ENCODE results near the gene CAMTA1. TPM values are rescaled to one million over a fixed set of nuclear protein-coding genes. Genes with fewer than 3 reads are reported as not detected.
"Not testable (repeated sequence)": the region's sequence is repeated elsewhere in the genome, so short reads cannot be mapped to it uniquely, and the experiment has no call there.

CAMTA1 gene
- total RNA-seq, 1 donor from 2014 or later: 69.9 TPM

GRCh38 chr1:7119156-7119555, 333.9 kb downstream of the CAMTA1 start:
- no peak overlapping the region for H3K27ac Mint-ChIP-seq
- no peaks in the 10 kb centered on the region for H3K9me3 Mint-ChIP-seq
- no peaks in the 10 kb centered on the region for H3K4me1 Mint-ChIP-seq
- H3K27me3 Mint-ChIP-seq: no peaks in the 10 kb centered on the region
- H3K4me3 Mint-ChIP-seq: no peak overlapping the region
- intact Hi-C loops (cut with micrococcal nuclease): no loop called here
- no peak for DNase-seq
- H3K36me3 Mint-ChIP-seq (ENCODE audit: low read depth): no peaks in the 10 kb centered on the region

DNA sequence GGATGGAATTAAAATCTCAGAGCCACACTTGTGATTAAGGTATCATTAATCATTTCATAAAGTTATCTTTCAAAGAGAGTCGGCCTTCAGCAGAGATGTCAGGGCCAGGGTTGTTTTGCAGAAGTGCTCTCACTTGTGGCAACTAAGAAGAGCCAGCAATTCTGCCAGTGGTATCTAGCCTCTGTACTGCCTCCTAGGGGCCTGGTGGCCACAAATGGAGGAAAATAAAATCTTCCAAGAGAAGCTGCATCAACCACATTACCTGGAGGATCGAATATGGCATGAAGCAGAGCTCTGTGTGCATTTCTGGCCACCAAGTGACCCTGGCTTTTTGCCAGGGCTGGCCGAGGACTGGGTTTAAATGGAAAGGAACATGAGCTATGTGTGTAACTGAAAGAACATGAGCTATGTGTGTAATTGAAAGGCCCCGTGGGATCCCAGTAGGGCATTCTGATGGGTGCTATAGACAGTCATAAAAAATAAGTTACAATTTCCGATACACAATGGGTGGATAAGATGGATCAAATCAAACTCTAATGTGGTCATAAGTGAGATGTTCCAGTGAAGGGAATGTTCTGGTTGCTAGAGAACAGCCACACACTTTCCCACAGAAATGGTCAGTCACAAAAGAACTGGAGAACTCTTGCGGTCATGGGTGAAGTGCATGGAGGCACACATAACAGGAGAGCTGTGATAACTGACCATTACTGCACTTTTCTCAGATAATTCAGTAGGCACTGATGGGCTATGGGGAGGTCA, 335.8 kb downstream of the CAMTA1 start:
- intact Hi-C loops (cut with micrococcal nuclease): no loop called here
- no peaks in the 10 kb centered on the region for H3K27me3 Mint-ChIP-seq
- no peaks in the 10 kb centered on the region for H3K9me3 Mint-ChIP-seq
- no peak overlapping the region for H3K4me3 Mint-ChIP-seq
- H3K4me1 Mint-ChIP-seq: no peaks in the 10 kb centered on the region
- H3K36me3 Mint-ChIP-seq (ENCODE audit: low read depth): no peaks in the 10 kb centered on the region
- DNase-seq: no peak
- H3K27ac Mint-ChIP-seq: no peak overlapping the region

- no peaks in the 10 kb centered on the region for H3K9me3 Mint-ChIP-seq
- intact Hi-C loops (cut with micrococcal nuclease): no loop called here
These were observed 336.4 kb downstream of the CAMTA1 start for GRCh38 chr1:7121622-7121988.

DNA sequence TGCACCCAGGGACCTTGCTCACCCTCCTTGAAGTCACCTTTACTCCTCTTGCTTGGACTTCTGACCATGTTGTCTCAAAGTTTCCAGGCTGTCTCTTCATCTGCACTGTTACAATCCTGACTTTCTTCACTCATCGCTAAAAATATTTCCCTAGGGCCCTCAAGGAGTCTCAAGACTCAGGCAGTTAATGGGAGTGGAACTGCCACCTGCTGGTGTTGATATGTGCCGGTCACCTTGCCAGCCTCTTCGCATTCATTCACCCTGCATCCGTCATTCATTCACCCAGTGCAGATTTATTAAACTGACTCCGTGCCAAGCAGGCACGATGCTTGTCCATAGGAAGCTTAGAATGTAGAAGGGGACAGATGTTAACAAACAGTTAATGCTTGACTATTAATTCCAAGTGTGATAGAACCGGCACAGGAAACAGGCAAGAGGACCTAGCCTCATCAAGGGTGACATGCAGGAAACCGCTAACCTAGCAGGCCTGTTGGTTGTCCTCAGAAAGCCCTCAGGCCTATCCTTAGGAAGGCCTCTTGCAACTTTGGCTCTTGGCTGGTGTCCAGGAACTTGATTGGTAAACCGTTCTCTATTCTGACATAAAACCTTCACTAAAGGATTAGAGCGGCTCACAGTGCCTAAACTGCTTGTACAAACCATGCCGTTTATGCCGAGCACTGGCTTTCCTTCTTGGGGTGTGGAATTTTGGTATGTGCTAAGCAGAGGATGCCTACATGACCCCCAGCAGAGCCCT, 342.2 kb downstream of the CAMTA1 start:
- Mint-ChIP-seq H3K4me1 (no peaks in the 10 kb centered on the region), H3K27ac (no peak overlapping the region), H3K9me3 (no peaks in the 10 kb centered on the region), H3K36me3 (ENCODE audit: low read depth) (no peaks in the 10 kb centered on the region), H3K27me3 (peaks cover 7% of the 10 kb centered on the region), H3K4me3 (no peak overlapping the region)
- no peak for DNase-seq
- intact Hi-C loops (cut with micrococcal nuclease): no loop called here

More at GRCh38 chr1:7121622-7121988, 336.4 kb downstream of the CAMTA1 start:
- no peak for DNase-seq
- Mint-ChIP-seq H3K4me3 (no peak overlapping the region), H3K27ac (no peak overlapping the region), H3K36me3 (ENCODE audit: low read depth) (no peaks in the 10 kb centered on the region), H3K27me3 (no peaks in the 10 kb centered on the region), H3K4me1 (no peaks in the 10 kb centered on the region)

DNA sequence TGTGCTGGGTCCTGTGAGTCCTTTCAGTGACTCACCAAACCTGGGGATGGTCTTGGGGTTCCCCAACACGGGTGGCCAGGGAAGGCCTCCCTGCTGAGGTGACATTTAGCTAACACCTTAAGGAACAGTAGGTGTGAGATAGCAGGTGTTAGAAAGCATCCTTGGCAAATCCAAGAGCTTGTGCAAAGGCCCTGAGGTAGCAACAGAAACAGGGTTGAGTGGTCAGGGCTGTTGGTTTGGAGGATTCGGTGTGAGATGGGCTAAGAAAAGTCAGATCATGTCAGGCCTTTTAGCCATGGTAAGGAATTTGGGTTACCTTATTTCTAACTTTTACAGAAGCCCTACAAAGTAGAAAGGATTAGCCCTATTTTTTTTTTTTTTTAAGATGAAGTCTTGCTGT, 343.0 kb downstream of the CAMTA1 start:
- DNase-seq: no peak
- peaks cover 7% of the 10 kb centered on the region for H3K27me3 Mint-ChIP-seq

DNA sequence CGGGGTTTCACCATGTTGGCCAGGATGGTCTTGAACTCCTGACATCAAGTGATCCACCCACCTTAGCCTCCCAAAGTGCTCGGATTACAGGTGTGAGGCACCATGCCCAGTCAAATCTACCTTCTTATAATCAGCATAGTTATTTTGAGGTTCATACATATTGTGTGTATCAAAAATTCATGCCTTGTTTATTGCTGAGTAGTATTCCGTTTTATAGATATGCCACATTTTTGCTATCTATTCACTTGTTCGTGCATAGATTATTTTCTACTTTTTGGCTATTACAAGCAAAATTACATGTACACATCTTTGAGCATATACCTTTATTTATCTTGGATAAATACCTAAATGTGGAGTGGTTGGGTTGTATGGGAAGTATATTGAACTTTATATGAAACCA, 344.9 kb downstream of the CAMTA1 start:
- no peaks in the 10 kb centered on the region for H3K9me3 Mint-ChIP-seq
- intact Hi-C loops (cut with micrococcal nuclease): no loop called here
- H3K27me3 Mint-ChIP-seq: peaks cover 8% of the 10 kb centered on the region
- no peak for DNase-seq
- H3K4me3 Mint-ChIP-seq: no peak overlapping the region
- H3K4me1 Mint-ChIP-seq: no peaks in the 10 kb centered on the region
- H3K36me3 Mint-ChIP-seq (ENCODE audit: low read depth): no peaks in the 10 kb centered on the region
- H3K27ac Mint-ChIP-seq: no peak overlapping the region

More for the DNA sequence above, 343.0 kb downstream of the CAMTA1 start:
- Mint-ChIP-seq H3K4me1 (no peaks in the 10 kb centered on the region), H3K27ac (no peak overlapping the region), H3K36me3 (ENCODE audit: low read depth) (no peaks in the 10 kb centered on the region), H3K9me3 (no peaks in the 10 kb centered on the region), H3K4me3 (no peak overlapping the region)
- intact Hi-C loops (cut with micrococcal nuclease): no loop called here

DNA sequence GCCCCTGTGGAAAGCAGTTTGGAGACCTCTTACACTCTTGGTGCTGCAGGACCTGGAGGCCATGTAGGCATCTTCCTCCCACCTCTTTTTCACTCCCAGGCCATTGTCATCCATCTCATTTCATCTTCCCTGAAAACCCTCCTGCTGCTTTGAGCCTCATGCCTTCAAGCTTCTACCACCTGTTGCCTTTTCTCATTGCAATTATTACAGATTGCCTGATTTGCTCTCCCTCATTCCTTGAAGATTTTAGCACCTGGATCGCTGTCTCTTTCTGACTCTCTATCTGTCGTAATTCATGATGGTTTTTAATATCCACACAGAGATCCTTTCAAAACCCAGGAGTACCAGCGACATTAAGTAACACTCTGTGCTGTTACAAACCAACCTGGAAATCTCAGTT, 350.2 kb downstream of the CAMTA1 start:
- intact Hi-C loops (cut with micrococcal nuclease): no loop called here
- Mint-ChIP-seq H3K4me3 (no peak overlapping the region), H3K4me1 (no peaks in the 10 kb centered on the region), H3K27ac (no peak overlapping the region), H3K9me3 (no peaks in the 10 kb centered on the region), H3K27me3 (peaks cover 2% of the 10 kb centered on the region), H3K36me3 (ENCODE audit: low read depth) (no peaks in the 10 kb centered on the region)
- no peak for DNase-seq

GRCh38 chr1:7136166-7136953, 351.1 kb downstream of the CAMTA1 start:
- Mint-ChIP-seq H3K9me3 (no peaks in the 10 kb centered on the region), H3K36me3 (ENCODE audit: low read depth) (no peaks in the 10 kb centered on the region), H3K4me3 (no peak overlapping the region), H3K4me1 (no peaks in the 10 kb centered on the region), H3K27ac (no peak overlapping the region), H3K27me3 (peaks cover 2% of the 10 kb centered on the region)
- intact Hi-C loops (cut with micrococcal nuclease): no loop called here
- no peak for DNase-seq

- Mint-ChIP-seq H3K27ac (no peak overlapping the region), H3K36me3 (ENCODE audit: low read depth) (no peaks in the 10 kb centered on the region)
- intact Hi-C loops (cut with micrococcal nuclease): no loop called here
These were observed 355.0 kb downstream of the CAMTA1 start for GRCh38 chr1:7140251-7140650.

GRCh38 chr1:7145947-7146346, 360.7 kb downstream of the CAMTA1 start:
- Mint-ChIP-seq H3K27me3 (no peaks in the 10 kb centered on the region), H3K27ac (no peak overlapping the region)

More at GRCh38 chr1:7140251-7140650, 355.0 kb downstream of the CAMTA1 start:
- no peak overlapping the region for H3K4me3 Mint-ChIP-seq
- DNase-seq: no peak
- no peaks in the 10 kb centered on the region for H3K9me3 Mint-ChIP-seq
- no peaks in the 10 kb centered on the region for H3K27me3 Mint-ChIP-seq
- H3K4me1 Mint-ChIP-seq: no peaks in the 10 kb centered on the region

GRCh38 chr1:7146710-7147109, 361.5 kb downstream of the CAMTA1 start:
- Mint-ChIP-seq H3K4me3 (no peak overlapping the region), H3K27me3 (no peaks in the 10 kb centered on the region), H3K4me1 (no peaks in the 10 kb centered on the region), H3K9me3 (no peaks in the 10 kb centered on the region), H3K36me3 (ENCODE audit: low read depth) (no peaks in the 10 kb centered on the region), H3K27ac (no peak overlapping the region)
- intact Hi-C loops (cut with micrococcal nuclease): no loop called here
- no peak for DNase-seq

More at GRCh38 chr1:7145947-7146346, 360.7 kb downstream of the CAMTA1 start:
- Mint-ChIP-seq H3K36me3 (ENCODE audit: low read depth) (no peaks in the 10 kb centered on the region), H3K9me3 (no peaks in the 10 kb centered on the region), H3K4me3 (no peak overlapping the region), H3K4me1 (no peaks in the 10 kb centered on the region)
- intact Hi-C loops (cut with micrococcal nuclease): no loop called here
- DNase-seq: no peak

DNA sequence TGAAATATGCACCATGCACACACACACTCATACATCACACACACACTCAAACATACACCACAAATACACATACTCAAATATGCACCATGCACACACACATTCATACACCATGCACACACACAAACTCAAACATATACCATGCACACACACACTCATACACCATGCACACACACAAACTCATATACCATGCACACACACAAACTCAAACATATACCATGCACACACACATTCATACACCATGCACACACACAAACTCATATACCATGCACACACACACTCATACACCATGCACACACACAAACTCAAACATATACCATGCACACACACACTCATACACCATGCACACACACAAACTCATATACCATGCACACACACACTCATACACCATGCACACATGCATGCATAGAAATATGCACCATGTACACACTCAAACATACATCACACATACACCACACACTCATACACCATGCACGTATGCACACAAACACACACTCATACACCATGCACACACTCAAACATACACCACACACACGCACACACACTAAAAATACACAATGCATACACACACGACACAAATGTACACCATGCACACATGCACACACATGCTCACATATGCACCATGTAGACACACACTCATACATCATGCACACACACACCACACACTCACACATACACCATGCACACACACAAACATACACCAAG, 362.5 kb downstream of the CAMTA1 start:
- DNase-seq; intact Hi-C loops (cut with micrococcal nuclease); H3K36me3 Mint-ChIP-seq (ENCODE audit: low read depth); H3K27me3 Mint-ChIP-seq; H3K4me3 Mint-ChIP-seq; H3K4me1 Mint-ChIP-seq; H3K9me3 Mint-ChIP-seq; H3K27ac Mint-ChIP-seq: not testable (repeated sequence)

DNA sequence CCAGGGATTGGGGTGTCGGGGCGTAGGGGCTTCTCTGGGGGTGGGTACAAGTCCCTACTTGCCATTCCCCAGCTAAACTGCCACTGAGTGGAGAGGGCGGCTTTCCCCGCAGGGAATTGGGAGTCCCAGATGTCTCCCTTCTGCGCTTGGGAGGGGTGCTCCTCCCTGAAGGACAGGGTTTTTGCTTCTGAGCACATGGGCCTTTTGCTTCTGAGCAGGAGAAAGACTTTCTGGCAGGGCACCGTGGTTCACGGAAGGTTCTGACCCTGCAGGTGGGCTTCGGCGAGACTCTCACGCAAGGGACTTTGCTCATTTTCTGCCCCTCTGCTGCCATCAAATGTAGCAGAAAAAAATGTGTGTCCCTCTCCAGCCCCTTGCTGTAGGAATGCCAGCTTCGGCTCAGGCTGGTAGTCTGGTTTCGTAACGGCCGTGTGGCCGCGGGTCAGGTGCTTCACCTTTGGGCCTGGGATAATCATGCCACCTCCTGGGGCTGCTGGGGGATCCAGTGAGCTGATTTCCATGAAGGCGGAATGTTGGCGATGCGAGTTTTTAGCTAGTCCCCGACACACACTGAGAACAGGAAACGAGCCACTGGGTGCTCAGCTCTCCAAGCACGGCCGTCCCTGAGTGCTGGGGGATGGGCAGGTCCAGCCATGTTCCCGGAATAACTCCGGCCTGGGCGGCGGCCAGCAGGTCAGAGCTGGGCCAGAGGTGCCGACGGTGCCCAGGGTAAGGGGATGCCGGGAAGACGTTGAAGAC, 364.0 kb downstream of the CAMTA1 start:
- no peak overlapping the region for H3K4me3 Mint-ChIP-seq
- H3K27ac Mint-ChIP-seq: no peak overlapping the region
- no peaks in the 10 kb centered on the region for H3K27me3 Mint-ChIP-seq
- DNase-seq: no peak
- H3K9me3 Mint-ChIP-seq: no peaks in the 10 kb centered on the region
- H3K36me3 Mint-ChIP-seq (ENCODE audit: low read depth): no peaks in the 10 kb centered on the region
- no peaks in the 10 kb centered on the region for H3K4me1 Mint-ChIP-seq
- intact Hi-C loops (cut with micrococcal nuclease): no loop called here
